HG03565 (cell line): Measurements from ENCODE around the gene EVA1A.

Source experiments
- ATAC-seq: cut with Tn5 transposase; IDR thresholded peaks from one replicate; pipeline ENCODE4 v1.9.1; 2021; ENCODE audit warnings: mild to moderate bottlenecking, moderate library complexity; ENCODE audit not compliant: unreplicated experiment

Gene EVA1A

GRCh38 chr2:75592030-75592429, 31.3 kb upstream of the EVA1A start:
- ATAC-seq, result no peak

GRCh38 chr2:75589391-75590105, 28.8 kb upstream of the EVA1A start:
- ATAC-seq, result no peak

GRCh38 chr2:75587954-75588587, 27.3 kb upstream of the EVA1A start:
- ATAC-seq, result no peak

GRCh38 chr2:75586971-75587370, 26.2 kb upstream of the EVA1A start:
- ATAC-seq, result no peak

- no peak for ATAC-seq
Observed at GRCh38 chr2:75582840-75583239, 22.1 kb upstream of the EVA1A start.

- no peak for ATAC-seq
Observed at GRCh38 chr2:75580606-75581005, 19.9 kb upstream of the EVA1A start.

GRCh38 chr2:75580156-75580555, 19.4 kb upstream of the EVA1A start:
- ATAC-seq, result no peak

GRCh38 chr2:75579186-75579585, 18.4 kb upstream of the EVA1A start:
- ATAC-seq, result no peak

- no peak for ATAC-seq
Observed at GRCh38 chr2:75577280-75577679, 16.5 kb upstream of the EVA1A start.

- ATAC-seq, result no peak
Observed at GRCh38 chr2:75574106-75574505, 13.4 kb upstream of the EVA1A start.

- no peak for ATAC-seq
Observed at GRCh38 chr2:75573145-75573878, 12.6 kb upstream of the EVA1A start.

- ATAC-seq, result no peak
Observed at GRCh38 chr2:75571730-75572430, 11.1 kb upstream of the EVA1A start.

- no peak for ATAC-seq
Observed at GRCh38 chr2:75570948-75571729, 10.4 kb upstream of the EVA1A start.

- ATAC-seq, result no peak
Observed at GRCh38 chr2:75570024-75570947, 9.5 kb upstream of the EVA1A start.

- ATAC-seq, result no peak
Observed at GRCh38 chr2:75569546-75569945, 8.8 kb upstream of the EVA1A start.

GRCh38 chr2:75568174-75568573, 7.4 kb upstream of the EVA1A start:
- ATAC-seq, result no peak

GRCh38 chr2:75565472-75566462, 5.0 kb upstream of the EVA1A start:
- no peak for ATAC-seq

GRCh38 chr2:75564713-75565359, 4.1 kb upstream of the EVA1A start:
- ATAC-seq, result no peak
